Measurements from ENCODE around the gene PCAT7. TPM values are rescaled to one million over a fixed set of nuclear protein-coding genes. Genes with fewer than 3 reads are reported as not detected.

Gene PCAT7
- polyA plus RNA-seq, 2 of the 4 experiments (the other 2 are of a cell fraction), result 2.1 to 2.8 TPM

- no peak for TF ChIP-seq USF2 (IDR thresholded peaks at IDR 0.05)
- no peak for TF ChIP-seq E2F6 (IDR thresholded peaks at IDR 0.05; ENCODE audit: borderline replicate concordance, low read depth)
- no peak for TF ChIP-seq EHF (CRISPR knock-in tag; IDR thresholded peaks at IDR 0.05)
- no peak for TF ChIP-seq POLR2A (IDR thresholded peaks at IDR 0.05; ENCODE audit: low read length)
- TF ChIP-seq KDM1A (IDR thresholded peaks at IDR 0.05; ENCODE audit: low read depth), result no peak
- TF ChIP-seq ZNF302 (CRISPR knock-in tag; IDR thresholded peaks at IDR 0.05), result no peak
- TF ChIP-seq HOXA7 (CRISPR knock-in tag; IDR thresholded peaks at IDR 0.05), result no peak
- no peak for TF ChIP-seq HES2 (IDR thresholded peaks at IDR 0.05)
These were observed 45.8 kb downstream of the PCAT7 start (continued) for GRCh38 chr9:94600715-94601114.

GRCh38 chr9:94602666-94603065 is 47.8 kb downstream of the PCAT7 start:
- ChIA-PET CTCF (interaction anchor here (0.6 to 3.6 kb wide), 5 partner anchors 9 to 493 kb away, joined by 3 to 29 read pairs (median 4); partner anchors contain the start of gene PCAT7), POLR2A (no interaction called here)
- no peak overlapping the region; the same call in 2 of the 3 replicates for H3K4me2 ChIP-seq
- no peak for DNase-seq (ENCODE audit: low read depth in 1 of 2, low spot score in 1 of 2)
- no peaks in the 10 kb centered on the region for H3K4me1 ChIP-seq
- H3K9me3 ChIP-seq, result no peaks in the 10 kb centered on the region
- no peak overlapping the region for H3K27ac ChIP-seq
- H3K4me3 ChIP-seq, result no peak overlapping the region
- ATAC-seq, result no peak
- no peak for TF ChIP-seq SMC3 (IDR thresholded peaks at IDR 0.05)
- TF ChIP-seq JUNB (IDR thresholded peaks at IDR 0.05), result no peak
- TF ChIP-seq PBX3 (IDR thresholded peaks at IDR 0.05), result no peak
- TF ChIP-seq HEYL (CRISPR knock-in tag; IDR thresholded peaks at IDR 0.05), result no peak
- TF ChIP-seq EHMT2 (IDR thresholded peaks at IDR 0.05; ENCODE audit: low read depth), result no peak
- TF ChIP-seq ZNF302 (CRISPR knock-in tag; IDR thresholded peaks at IDR 0.05), result no peak
- FAIRE-seq, result no peak
- WGBS (ENCODE audit: missing lambda C conversion rate), result 64% methylated on average over 6 of the region's 6 CpGs

GRCh38 chr9:94603259-94604160 is 48.6 kb downstream of the PCAT7 start:
- no peak for TF ChIP-seq CBX8 (IDR thresholded peaks at IDR 0.05)
- peak; percentile 71 for TF ChIP-seq SMC3 (IDR thresholded peaks at IDR 0.05)
- TF ChIP-seq FOXS1 (CRISPR knock-in tag; IDR thresholded peaks at IDR 0.05), result no peak
- TF ChIP-seq HEYL (CRISPR knock-in tag; IDR thresholded peaks at IDR 0.05), result no peak
- TF ChIP-seq HDAC2 (IDR thresholded peaks at IDR 0.05), result no peak
- TF ChIP-seq JUN (IDR thresholded peaks at IDR 0.05), result no peak
- peak; percentile 71 for TF ChIP-seq CTCF (IDR thresholded peaks at IDR 0.05)
- TF ChIP-seq CEBPB (IDR thresholded peaks at IDR 0.05), result peak in 1 of 2 experiments; percentile 3; a peak in 1 of 4 replicates
- TF ChIP-seq FOSB (CRISPR knock-in tag; IDR thresholded peaks at IDR 0.05), result no peak
- no peak for TF ChIP-seq BCL3 (IDR thresholded peaks at IDR 0.05)
- no peak for TF ChIP-seq HMGXB4 (CRISPR knock-in tag; IDR thresholded peaks at IDR 0.05; ENCODE audit: borderline replicate concordance)
- TF ChIP-seq ESRRA (IDR thresholded peaks at IDR 0.05; ENCODE audit: borderline replicate concordance, low read length), result no peak
- no peak for TF ChIP-seq EP300 (IDR thresholded peaks at IDR 0.05)
- TF ChIP-seq RAD21 (conservative IDR thresholded peaks at IDR 0.05 in 1 of 2, IDR thresholded peaks at IDR 0.05 in 1 of 2), result peak; percentile 68 to 75
- no peak for TF ChIP-seq FOSL2 (IDR thresholded peaks at IDR 0.05)
- TF ChIP-seq FOSL2 (CRISPR knock-in tag; IDR thresholded peaks at IDR 0.05), result no peak
- WGBS (ENCODE audit: missing lambda C conversion rate), result 29% methylated on average over 21 of the region's 21 CpGs
- Histone ChIP-seq H3K9me3 (no peaks in the 10 kb centered on the region), H3K4me1 (no peaks in the 10 kb centered on the region), H3K27ac (no peak overlapping the region), H3K4me2 (peak overlapping the region; percentile 58), H3K4me3 (no peak overlapping the region)
- DNase-seq (ENCODE audit: low read depth in 1 of 2, low spot score in 1 of 2), result peak; percentile 77 to 94
- ChIA-PET CTCF (interaction anchor here (0.6 to 1.8 kb wide), 15 partner anchors 8 to 229 kb away, joined by 3 to 15 read pairs (median 4); partner anchors contain the start of genes FBP2 and PCAT7), POLR2A (interaction anchor here (0.6 kb wide), 1 partner anchor 49 kb away, joined by 3 read pairs; no protein-coding TSS in a partner anchor)
- peak; percentile 72 for FAIRE-seq
- ATAC-seq, result peak; percentile 90 to 96

Data from A549 (cell line).